Measurements from ENCODE around the gene TOX2.
A peak's percentile ranks its signal among the peaks of the same experiment; 100 is the strongest.

The TOX2 gene, protein sequence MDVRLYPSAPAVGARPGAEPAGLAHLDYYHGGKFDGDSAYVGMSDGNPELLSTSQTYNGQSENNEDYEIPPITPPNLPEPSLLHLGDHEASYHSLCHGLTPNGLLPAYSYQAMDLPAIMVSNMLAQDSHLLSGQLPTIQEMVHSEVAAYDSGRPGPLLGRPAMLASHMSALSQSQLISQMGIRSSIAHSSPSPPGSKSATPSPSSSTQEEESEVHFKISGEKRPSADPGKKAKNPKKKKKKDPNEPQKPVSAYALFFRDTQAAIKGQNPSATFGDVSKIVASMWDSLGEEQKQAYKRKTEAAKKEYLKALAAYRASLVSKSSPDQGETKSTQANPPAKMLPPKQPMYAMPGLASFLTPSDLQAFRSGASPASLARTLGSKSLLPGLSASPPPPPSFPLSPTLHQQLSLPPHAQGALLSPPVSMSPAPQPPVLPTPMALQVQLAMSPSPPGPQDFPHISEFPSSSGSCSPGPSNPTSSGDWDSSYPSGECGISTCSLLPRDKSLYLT

DNA sequence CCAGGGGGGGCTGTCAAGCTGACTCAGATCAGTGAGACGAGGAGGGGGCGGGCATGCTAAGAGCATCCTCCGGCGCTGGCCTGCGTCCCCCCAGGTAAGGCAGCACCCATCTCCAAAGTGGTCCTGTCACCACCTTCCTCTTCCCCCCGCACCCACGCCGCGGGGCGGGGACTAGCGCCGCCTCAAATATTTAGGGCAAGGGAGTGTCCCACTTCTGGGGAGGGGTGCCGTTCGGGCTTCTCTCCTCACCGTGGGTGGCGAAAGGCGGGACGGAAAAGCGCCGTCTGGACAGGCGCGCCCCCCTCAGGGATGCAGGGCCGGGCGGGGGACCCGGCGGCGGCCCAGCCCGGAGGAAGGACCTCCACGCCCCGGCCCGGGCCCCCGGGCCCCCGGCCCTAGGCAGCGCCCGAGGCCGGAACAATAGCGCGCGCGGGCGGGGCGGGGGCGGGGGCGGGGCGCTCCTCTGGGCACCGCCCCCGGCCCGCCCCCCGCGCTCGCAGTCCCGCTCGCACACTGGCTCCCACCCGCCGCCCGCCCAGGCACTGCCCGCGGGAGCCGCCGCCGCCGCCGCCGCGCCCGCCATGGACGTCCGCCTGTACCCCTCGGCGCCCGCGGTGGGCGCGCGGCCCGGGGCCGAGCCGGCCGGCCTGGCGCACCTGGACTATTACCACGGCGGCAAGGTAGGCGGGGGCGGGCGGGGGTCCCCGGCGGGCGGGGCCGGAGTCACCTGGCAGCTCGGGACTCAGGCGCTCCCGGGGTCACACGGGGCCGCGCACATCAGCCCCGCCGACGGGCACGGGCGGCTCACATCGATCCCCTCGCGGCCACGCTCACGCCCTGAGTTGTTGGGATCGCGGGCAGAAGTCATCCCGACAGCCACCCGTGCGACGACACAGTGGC, at the start of gene TOX2:
TOX2 (plus strand) TSS at position 542 of the 900 bp plus-strand sequence; CDS start at position 582, 40 bp downstream.
- ATAC-seq (ENCODE audit: low read depth) (peak; percentile 88), DNase-seq (ENCODE audit: low spot score) (peak; percentile 86)
- peaks cover 10% of the 10 kb centered on the region for H3K9me3 ChIP-seq (ENCODE audit: severe bottlenecking)
- H3K4me1 ChIP-seq (ENCODE audit: insufficient read depth, poor library complexity, severe bottlenecking), result peaks cover 13% of the 10 kb centered on the region
- TF ChIP-seq, protein P1, sequence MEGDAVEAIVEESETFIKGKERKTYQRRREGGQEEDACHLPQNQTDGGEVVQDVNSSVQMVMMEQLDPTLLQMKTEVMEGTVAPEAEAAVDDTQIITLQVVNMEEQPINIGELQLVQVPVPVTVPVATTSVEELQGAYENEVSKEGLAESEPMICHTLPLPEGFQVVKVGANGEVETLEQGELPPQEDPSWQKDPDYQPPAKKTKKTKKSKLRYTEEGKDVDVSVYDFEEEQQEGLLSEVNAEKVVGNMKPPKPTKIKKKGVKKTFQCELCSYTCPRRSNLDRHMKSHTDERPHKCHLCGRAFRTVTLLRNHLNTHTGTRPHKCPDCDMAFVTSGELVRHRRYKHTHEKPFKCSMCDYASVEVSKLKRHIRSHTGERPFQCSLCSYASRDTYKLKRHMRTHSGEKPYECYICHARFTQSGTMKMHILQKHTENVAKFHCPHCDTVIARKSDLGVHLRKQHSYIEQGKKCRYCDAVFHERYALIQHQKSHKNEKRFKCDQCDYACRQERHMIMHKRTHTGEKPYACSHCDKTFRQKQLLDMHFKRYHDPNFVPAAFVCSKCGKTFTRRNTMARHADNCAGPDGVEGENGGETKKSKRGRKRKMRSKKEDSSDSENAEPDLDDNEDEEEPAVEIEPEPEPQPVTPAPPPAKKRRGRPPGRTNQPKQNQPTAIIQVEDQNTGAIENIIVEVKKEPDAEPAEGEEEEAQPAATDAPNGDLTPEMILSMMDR (IDR thresholded peaks at IDR 0.05; ENCODE audit: poor library complexity, severe bottlenecking), result peak; percentile 31
- H3K27ac ChIP-seq (ENCODE audit: poor library complexity, severe bottlenecking), result no peak within 1 kb of the TSS
- H3K27me3 ChIP-seq (ENCODE audit: insufficient read depth, poor library complexity, severe bottlenecking), result no peaks in the 10 kb centered on the region
- no peaks in the 10 kb centered on the region for H3K36me3 ChIP-seq (ENCODE audit: low read depth)
- H3K4me3 ChIP-seq (ENCODE audit: severe bottlenecking), result peak within 1 kb of the TSS; percentile 80

DNA sequence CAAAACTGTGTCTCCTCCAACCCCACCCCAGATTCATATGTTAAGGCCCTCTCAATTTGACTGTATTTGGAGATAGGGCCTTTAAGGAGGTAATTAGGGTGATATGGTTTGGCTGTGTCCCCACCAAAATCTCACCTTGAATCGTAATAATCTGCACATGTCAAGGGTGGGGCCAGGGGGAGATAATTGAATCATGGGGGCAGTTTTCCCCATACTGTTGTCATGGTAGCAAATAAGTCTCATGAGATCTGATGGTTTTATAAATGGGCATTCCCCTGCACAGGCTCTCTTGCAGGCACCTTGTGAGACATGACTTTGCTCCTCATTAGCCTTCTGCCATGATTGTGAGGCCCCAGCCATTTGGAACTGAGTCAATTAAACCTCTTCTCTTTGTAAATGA, 46.6 kb upstream of the TOX2 start:
- Histone ChIP-seq H3K36me3 (ENCODE audit: low read depth) (no peaks in the 10 kb centered on the region), H3K27me3 (ENCODE audit: insufficient read depth, poor library complexity, severe bottlenecking) (no peaks in the 10 kb centered on the region), H3K4me3 (ENCODE audit: severe bottlenecking) (no peak overlapping the region), H3K9me3 (ENCODE audit: severe bottlenecking) (no peaks in the 10 kb centered on the region), H3K4me1 (ENCODE audit: insufficient read depth, poor library complexity, severe bottlenecking) (peaks cover 5% of the 10 kb centered on the region), H3K27ac (ENCODE audit: poor library complexity, severe bottlenecking) (no peak overlapping the region)
- ATAC-seq (ENCODE audit: low read depth) (no peak), DNase-seq (ENCODE audit: low spot score) (no peak)
- TF ChIP-seq, protein P1 (IDR thresholded peaks at IDR 0.05; ENCODE audit: poor library complexity, severe bottlenecking), result no peak

DNA sequence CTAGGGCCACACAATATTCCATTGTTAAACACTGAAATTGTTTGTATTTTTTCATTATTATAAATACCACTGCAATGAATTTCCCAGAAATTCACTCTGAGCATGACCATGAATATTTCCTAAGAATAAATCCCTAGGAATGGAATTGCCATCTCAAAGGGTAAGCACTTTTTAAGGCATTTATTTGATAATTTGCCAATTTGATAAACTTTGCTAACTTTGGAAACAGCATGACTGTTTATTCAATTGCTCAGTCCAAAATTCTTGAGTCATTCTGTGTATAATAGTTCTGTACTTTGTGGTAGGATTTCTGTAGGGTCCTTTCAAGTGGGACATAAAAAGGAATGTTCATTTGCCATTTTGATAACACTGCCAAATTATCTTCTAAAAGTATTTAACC, 44.2 kb upstream of the TOX2 start:
- Histone ChIP-seq H3K4me1 (ENCODE audit: insufficient read depth, poor library complexity, severe bottlenecking) (peaks cover 5% of the 10 kb centered on the region), H3K4me3 (ENCODE audit: severe bottlenecking) (no peak overlapping the region), H3K36me3 (ENCODE audit: low read depth) (no peaks in the 10 kb centered on the region), H3K9me3 (ENCODE audit: severe bottlenecking) (no peaks in the 10 kb centered on the region), H3K27me3 (ENCODE audit: insufficient read depth, poor library complexity, severe bottlenecking) (no peaks in the 10 kb centered on the region), H3K27ac (ENCODE audit: poor library complexity, severe bottlenecking) (no peak overlapping the region)
- ATAC-seq (ENCODE audit: low read depth) (peak; percentile 71), DNase-seq (ENCODE audit: low spot score) (no peak)
- TF ChIP-seq, protein P1 (IDR thresholded peaks at IDR 0.05; ENCODE audit: poor library complexity, severe bottlenecking), result no peak

DNA sequence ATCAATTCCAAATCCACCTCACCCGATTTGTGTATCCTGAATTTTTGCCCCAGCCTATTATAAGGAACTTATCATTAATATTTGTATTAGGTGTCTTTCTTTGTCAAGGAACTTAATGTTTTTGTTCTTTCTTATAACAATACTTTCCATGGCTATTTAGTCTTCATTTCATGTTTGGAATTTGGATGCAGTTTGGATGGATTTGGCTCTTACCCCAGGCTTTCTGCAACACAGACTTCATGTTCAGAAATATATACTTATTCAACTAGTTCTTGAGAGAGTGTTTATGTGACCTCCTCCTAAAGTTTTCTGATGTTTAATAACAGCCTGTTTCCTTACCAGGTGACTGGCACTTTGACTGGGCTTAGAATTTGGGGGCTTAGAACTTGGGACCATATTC, 35.9 kb upstream of the TOX2 start:
- H3K9me3 ChIP-seq (ENCODE audit: severe bottlenecking), result no peaks in the 10 kb centered on the region
- no peaks in the 10 kb centered on the region for H3K36me3 ChIP-seq (ENCODE audit: low read depth)
- no peak for ATAC-seq (ENCODE audit: low read depth)
- no peaks in the 10 kb centered on the region for H3K4me1 ChIP-seq (ENCODE audit: insufficient read depth, poor library complexity, severe bottlenecking)
- no peak overlapping the region for H3K4me3 ChIP-seq (ENCODE audit: severe bottlenecking)
- H3K27ac ChIP-seq (ENCODE audit: poor library complexity, severe bottlenecking), result no peak overlapping the region
- DNase-seq (ENCODE audit: low spot score), result no peak
- H3K27me3 ChIP-seq (ENCODE audit: insufficient read depth, poor library complexity, severe bottlenecking), result no peaks in the 10 kb centered on the region
- TF ChIP-seq, protein P1 (IDR thresholded peaks at IDR 0.05; ENCODE audit: poor library complexity, severe bottlenecking), result no peak
